ENCODE results near the gene NPSR1.

- TF ChIP-seq TEAD4 (IDR thresholded peaks at IDR 0.05; ENCODE audit: borderline replicate concordance, insufficient read depth) = no peak
- no peak for TF ChIP-seq TCF12 (IDR thresholded peaks at IDR 0.05)
- no peak for TF ChIP-seq POLR2AphosphoS5 (IDR thresholded peaks at IDR 0.05; ENCODE audit: low read depth, low read length)
- TF ChIP-seq, protein P1, sequence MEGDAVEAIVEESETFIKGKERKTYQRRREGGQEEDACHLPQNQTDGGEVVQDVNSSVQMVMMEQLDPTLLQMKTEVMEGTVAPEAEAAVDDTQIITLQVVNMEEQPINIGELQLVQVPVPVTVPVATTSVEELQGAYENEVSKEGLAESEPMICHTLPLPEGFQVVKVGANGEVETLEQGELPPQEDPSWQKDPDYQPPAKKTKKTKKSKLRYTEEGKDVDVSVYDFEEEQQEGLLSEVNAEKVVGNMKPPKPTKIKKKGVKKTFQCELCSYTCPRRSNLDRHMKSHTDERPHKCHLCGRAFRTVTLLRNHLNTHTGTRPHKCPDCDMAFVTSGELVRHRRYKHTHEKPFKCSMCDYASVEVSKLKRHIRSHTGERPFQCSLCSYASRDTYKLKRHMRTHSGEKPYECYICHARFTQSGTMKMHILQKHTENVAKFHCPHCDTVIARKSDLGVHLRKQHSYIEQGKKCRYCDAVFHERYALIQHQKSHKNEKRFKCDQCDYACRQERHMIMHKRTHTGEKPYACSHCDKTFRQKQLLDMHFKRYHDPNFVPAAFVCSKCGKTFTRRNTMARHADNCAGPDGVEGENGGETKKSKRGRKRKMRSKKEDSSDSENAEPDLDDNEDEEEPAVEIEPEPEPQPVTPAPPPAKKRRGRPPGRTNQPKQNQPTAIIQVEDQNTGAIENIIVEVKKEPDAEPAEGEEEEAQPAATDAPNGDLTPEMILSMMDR (IDR thresholded peaks at IDR 0.05) = no peak
- no peak for TF ChIP-seq TAF1 (IDR thresholded peaks at IDR 0.05; ENCODE audit: borderline replicate concordance, low read depth, low read length)
- TF ChIP-seq EZH2phosphoT487 (IDR thresholded peaks at IDR 0.05; ENCODE audit: borderline replicate concordance, low read depth) = no peak
- no peak for TF ChIP-seq GABPA (IDR thresholded peaks at IDR 0.05; ENCODE audit: low read depth)
- no peak for TF ChIP-seq ELF1 (IDR thresholded peaks at IDR 0.05)
- TF ChIP-seq YY1 (IDR thresholded peaks at IDR 0.05; ENCODE audit: low read depth) = no peak
- TF ChIP-seq PBX3 (IDR thresholded peaks at IDR 0.05) = no peak
- no peak for TF ChIP-seq JUND (IDR thresholded peaks at IDR 0.05)
- no peak for TF ChIP-seq FOSL2 (IDR thresholded peaks at IDR 0.05; ENCODE audit: borderline replicate concordance, low read depth)
- no peak for TF ChIP-seq FOXM1 (IDR thresholded peaks at IDR 0.05; ENCODE audit: low read depth)
- TF ChIP-seq USF2 (IDR thresholded peaks at IDR 0.05; ENCODE audit: borderline replicate concordance, low read depth, low read length) = no peak
These were observed 184.8 kb downstream of the NPSR1 start for GRCh38 chr7:34842782-34843181.

Data from SK-N-SH (cell line).